Smooth muscle cell (in vitro differentiated cells): Measurements from ENCODE around the gene POLR1H. TPM values are rescaled to one million over a fixed set of nuclear protein-coding genes. Genes with fewer than 3 reads are reported as not detected.
"Not testable (repeated sequence)": the region's sequence is repeated elsewhere in the genome, so short reads cannot be mapped to it uniquely, and the experiment has no call there.

Experiments
- DNase-seq: peaks from one replicate; lab custom pipeline; 2025; ENCODE audit not compliant: unreplicated experiment; lab: John Stamatoyannopoulos, UW
- H2AFZ ChIP-seq: fragments of 200-600 bp; sonication (generic); 2 replicates; pipeline ENCODE4 v1.6.0; 2016; ENCODE audit warnings: antibody characterized with exemption, low read depth, mild to moderate bottlenecking
- H3F3A ChIP-seq: fragments of 200-600 bp; sonication (generic); 2 replicates; pipeline ENCODE4 v1.6.0; 2017; ENCODE audit warnings: antibody characterized with exemption, low read depth
- H3K27ac ChIP-seq: fragments of 200-600 bp; sonication (generic); 2 replicates; pipeline ENCODE4 v1.5.1; 2016; ENCODE audit warnings: low read depth, mild to moderate bottlenecking
- H3K27me3 ChIP-seq: fragments of 200-600 bp; sonication (generic); 2 replicates; pipeline ENCODE4 v1.6.1; 2016; ENCODE audit warnings: low read depth, mild to moderate bottlenecking
- H3K36me3 ChIP-seq: fragments of 200-600 bp; sonication (generic); 2 replicates; pipeline ENCODE4 v1.5.1; 2016; ENCODE audit warnings: low read depth
- H3K4me1 ChIP-seq: fragments of 200-600 bp; sonication (generic); 2 replicates; pipeline ENCODE4 v1.5.1; 2016; ENCODE audit warnings: low read depth
- H3K4me2 ChIP-seq: fragments of 200-600 bp; sonication (generic); 2 replicates; pipeline ENCODE4 v1.6.0; 2016; ENCODE audit warnings: mild to moderate bottlenecking
- H3K4me3 ChIP-seq: fragments of 200-600 bp; sonication (generic); 2 replicates; pipeline ENCODE4 v1.5.1; 2016; ENCODE audit warnings: mild to moderate bottlenecking
- H3K79me2 ChIP-seq: fragments of 200-600 bp; sonication (generic); 2 replicates; pipeline ENCODE4 v1.6.0; 2016; ENCODE audit warnings: low read depth, mild to moderate bottlenecking
- H3K9ac ChIP-seq: fragments of 200-600 bp; sonication (generic); 2 replicates; pipeline ENCODE4 v1.6.0; 2016; ENCODE audit warnings: low read depth
- H3K9me3 ChIP-seq: fragments of 200-600 bp; sonication (generic); replicated peaks from 2 replicates; pipeline ENCODE4 v1.5.1; 2016; ENCODE audit warnings: low read depth
- H4K20me1 ChIP-seq: fragments of 200-600 bp; sonication (generic); 2 replicates; pipeline ENCODE4 v1.6.0; 2016; ENCODE audit warnings: low read depth
- CTCF ChIP-seq: fragments of 200-600 bp; sonication (generic); IDR thresholded peaks from 2 replicates; pipeline ENCODE4 v1.5.1; 2017; ENCODE audit warnings: borderline replicate concordance, mild to moderate bottlenecking, antibody characterized with exemption; ENCODE audit not compliant: insufficient read depth, poor library complexity, severe bottlenecking
- WGBS: methylation state at CpG from one replicate; pipeline ENCODE4 v1.1.7; 2016; ENCODE audit warnings: low lambda C conversion rate; 5-methylcytosine and 5-hydroxymethylcytosine counted together
- polyA plus RNA-seq: library from polyadenylated mRNA; unstranded; fragments of >200 nt; fragmentation: Nextera tagmentation; extraction: Ambion mirVana; gene quantifications from 2 replicates; pipeline ENCODE4 v1.2.1, GENCODE V29; 2016
- total RNA-seq: library from RNA; depleted of rRNA; stranded (reverse); fragments of >200 nt; gene quantifications from 2 replicates; pipeline ENCODE4 v1.2.3, GENCODE V29; 2014

Gene POLR1H
- total and polyA plus RNA-seq, 2 experiments from 2014 or later, result 21.0 to 35.1 TPM

DNA sequence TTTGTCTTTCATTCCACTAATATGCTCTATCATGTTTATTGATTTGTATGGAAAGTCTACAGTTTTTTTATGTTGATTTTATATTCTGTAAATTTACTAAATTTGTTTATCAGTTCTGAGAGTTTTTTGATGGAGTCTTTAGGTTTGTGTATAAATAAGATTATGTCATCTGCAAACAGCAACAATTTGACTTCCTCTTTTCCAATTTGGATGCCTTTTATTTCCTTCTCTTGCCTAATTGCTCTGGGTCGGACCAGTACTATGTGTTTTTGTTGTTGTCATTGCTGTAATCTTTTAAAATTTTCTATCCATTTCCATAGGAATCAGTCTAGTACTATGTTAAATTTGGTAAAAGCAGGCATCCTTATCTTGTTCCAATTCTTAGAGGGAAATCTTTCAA, 31.5 kb upstream of the POLR1H start:
- Histone ChIP-seq H3K4me3 (no peak overlapping the region), H3F3A (no peaks in the 10 kb centered on the region), H3K4me2 (no peak overlapping the region), H3K79me2 (no peaks in the 10 kb centered on the region), H3K27me3 (no peaks in the 10 kb centered on the region), H3K9ac (no peak overlapping the region), H3K4me1 (no peaks in the 10 kb centered on the region), H3K27ac (no peak overlapping the region), H2AFZ (no peak overlapping the region), H3K9me3 (no peaks in the 10 kb centered on the region), H3K36me3 (no peaks in the 10 kb centered on the region), H4K20me1 (no peaks in the 10 kb centered on the region)
- 94% methylated on average over 1 of the region's 1 CpG for WGBS
- no peak for DNase-seq
- no peak for TF ChIP-seq CTCF

DNA sequence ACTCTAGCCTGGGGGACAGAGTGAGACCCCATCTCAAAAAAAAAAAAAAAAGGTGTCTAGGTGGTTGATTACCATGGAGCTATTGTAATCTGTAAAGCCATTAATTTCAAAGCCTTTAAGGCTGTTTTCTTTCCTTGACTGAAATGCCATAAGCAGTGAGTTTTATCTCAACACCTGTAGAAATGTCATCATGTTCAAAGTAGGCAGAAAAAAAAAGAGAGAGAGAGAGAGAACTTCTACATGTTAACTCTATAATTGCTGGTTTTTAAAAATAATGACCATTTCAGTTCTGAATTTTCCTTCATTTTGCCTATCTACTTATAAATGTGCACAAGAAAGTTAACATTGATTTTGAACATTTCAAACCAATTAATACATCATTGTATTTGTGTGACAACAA, 29.7 kb upstream of the POLR1H start:
- H3K9me3 ChIP-seq, result no peaks in the 10 kb centered on the region
- no peak for DNase-seq
- no peak overlapping the region for H3K27ac ChIP-seq
- H3F3A ChIP-seq, result no peaks in the 10 kb centered on the region
- no peak for TF ChIP-seq CTCF
- no peaks in the 10 kb centered on the region for H3K36me3 ChIP-seq
- no peaks in the 10 kb centered on the region for H3K79me2 ChIP-seq
- H3K4me3 ChIP-seq, result no peak overlapping the region
- H3K4me2 ChIP-seq, result no peak overlapping the region
- H3K27me3 ChIP-seq, result no peaks in the 10 kb centered on the region
- no peak overlapping the region for H2AFZ ChIP-seq
- H3K9ac ChIP-seq, result no peak overlapping the region
- no peaks in the 10 kb centered on the region for H4K20me1 ChIP-seq
- H3K4me1 ChIP-seq, result no peaks in the 10 kb centered on the region

DNA sequence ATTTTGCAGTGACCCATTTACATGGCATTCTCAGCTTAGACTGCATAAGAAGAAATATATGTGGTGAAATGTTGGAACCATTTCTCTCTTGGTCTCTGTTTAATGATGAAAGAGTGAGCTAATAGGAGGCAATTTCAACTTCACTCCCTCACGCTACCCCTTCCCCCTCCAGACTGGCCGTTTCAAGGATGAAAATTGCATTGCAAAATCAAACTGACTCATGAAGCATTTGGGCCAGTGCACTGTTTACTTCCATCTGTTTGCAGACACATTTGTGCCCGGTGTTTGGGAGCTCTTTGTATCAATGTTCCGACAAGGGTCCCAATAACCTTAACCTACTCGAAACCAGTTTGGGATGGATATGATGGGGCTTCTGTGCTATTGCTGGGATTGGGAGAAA, 27.6 kb upstream of the POLR1H start:
- H4K20me1 ChIP-seq, H3K79me2 ChIP-seq, H3K27me3 ChIP-seq, H2AFZ ChIP-seq, H3K4me1 ChIP-seq, H3K36me3 ChIP-seq, H3K9me3 ChIP-seq, H3F3A ChIP-seq, H3K27ac ChIP-seq, H3K9ac ChIP-seq, H3K4me2 ChIP-seq, H3K4me3 ChIP-seq, DNase-seq: not testable (repeated sequence)
- WGBS, result 74% methylated on average over 5 of the region's 5 CpGs

- no peaks in the 10 kb centered on the region for H3K36me3 ChIP-seq
- H3K27me3 ChIP-seq, result no peaks in the 10 kb centered on the region
- H3K4me2 ChIP-seq, result no peak overlapping the region
- 100% methylated on average over 1 of the region's 1 CpG for WGBS
- no peak overlapping the region for H3K9ac ChIP-seq
- H3K79me2 ChIP-seq, result no peaks in the 10 kb centered on the region
- H3K27ac ChIP-seq, result no peak overlapping the region
- H3F3A ChIP-seq, result no peaks in the 10 kb centered on the region
- H4K20me1 ChIP-seq, result no peaks in the 10 kb centered on the region
- no peak for DNase-seq
- no peak overlapping the region for H2AFZ ChIP-seq
- no peaks in the 10 kb centered on the region for H3K9me3 ChIP-seq
- no peak overlapping the region for H3K4me3 ChIP-seq
- TF ChIP-seq CTCF, result no peak
- no peaks in the 10 kb centered on the region for H3K4me1 ChIP-seq
Observed at GRCh38 chr6:30035784-30036183, 25.3 kb upstream of the POLR1H start.
